HG03571 (cell line): ENCODE results near the gene ACOT11.
A peak's percentile ranks its signal among the peaks of the same experiment; 100 is the strongest.
"Not testable (repeated sequence)": the region's sequence is repeated elsewhere in the genome, so short reads cannot be mapped to it uniquely, and the experiment has no call there.

Source experiments
- ATAC-seq: cut with Tn5 transposase; IDR thresholded peaks from one replicate; pipeline ENCODE4 v1.9.1; 2021; ENCODE audit not compliant: unreplicated experiment

Gene ACOT11

DNA sequence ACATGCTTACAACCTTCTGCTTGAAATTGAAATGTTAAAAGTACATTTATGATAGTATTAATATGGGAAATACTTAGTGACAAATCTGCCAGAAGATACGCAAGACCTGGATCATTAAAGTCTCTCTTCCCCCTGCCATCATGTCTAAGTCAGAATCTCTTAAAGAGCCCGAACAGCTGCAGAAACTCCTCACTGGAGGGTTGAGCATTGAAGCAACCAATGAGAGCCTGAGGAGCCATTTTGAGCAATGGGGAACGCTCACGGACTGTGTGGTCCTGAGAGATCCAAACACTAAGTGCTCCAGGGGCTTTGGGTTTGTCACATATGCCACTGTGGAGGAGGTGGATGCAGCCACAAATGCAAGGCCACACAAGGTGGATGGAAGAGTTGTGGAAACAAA, 11.4 kb upstream of the ACOT11 start:
- not testable (repeated sequence) for ATAC-seq

DNA sequence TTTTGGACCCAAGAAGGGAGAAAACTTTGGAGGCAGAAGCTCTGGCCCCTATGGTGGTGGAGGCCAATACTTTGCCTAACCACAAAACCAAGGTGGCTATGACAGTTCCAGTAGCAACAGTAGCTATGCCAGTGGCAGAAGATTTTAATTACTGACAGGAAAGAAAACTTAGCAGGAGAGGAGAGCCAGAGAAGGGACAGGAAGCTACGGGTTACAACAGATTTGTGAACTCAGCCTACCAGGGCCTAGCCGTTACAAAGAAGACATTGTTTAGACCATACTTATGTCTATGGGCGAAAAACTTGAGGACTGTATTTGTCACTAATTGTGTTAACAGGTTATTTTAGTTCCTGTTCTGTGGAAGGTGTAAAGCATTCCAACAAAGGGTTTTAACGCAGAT, 10.4 kb upstream of the ACOT11 start:
- no peak for ATAC-seq

- no peak for ATAC-seq
Observed at GRCh38 chr1:54538538-54538937, 9.5 kb upstream of the ACOT11 start.

DNA sequence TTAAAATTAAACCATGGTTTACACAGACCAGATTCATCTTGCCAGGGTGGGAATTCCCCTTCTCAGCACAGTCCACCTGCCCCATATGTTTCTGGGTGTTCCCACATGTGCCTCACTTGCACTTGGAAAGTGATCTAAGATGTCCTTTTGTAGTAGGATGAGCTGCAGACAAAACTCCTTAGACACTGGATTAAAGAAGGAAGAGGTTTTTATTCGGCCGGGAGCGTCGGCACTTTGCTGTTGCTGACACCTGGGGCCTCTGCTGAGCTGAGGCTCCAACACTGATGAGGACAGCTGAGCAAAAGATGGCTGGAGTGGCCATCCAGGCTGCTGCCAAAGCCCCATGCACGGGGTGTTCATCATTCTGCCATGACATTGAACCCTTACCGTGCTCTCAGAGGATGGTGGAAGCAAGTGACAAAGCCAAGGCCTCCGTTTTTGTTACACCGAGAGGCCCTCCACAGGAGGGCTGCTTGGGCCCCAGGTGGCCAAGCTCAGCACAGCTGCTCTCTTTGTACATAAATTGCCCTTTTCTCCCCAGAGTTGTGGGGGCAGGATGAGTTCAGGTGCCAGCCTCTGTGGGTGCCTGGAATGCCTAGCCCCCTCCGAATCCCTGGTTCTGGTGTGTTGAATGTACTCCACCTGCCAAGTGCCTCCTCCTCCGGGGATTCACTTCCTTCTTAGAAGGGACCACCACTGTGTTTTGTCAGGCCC, 7.3 kb upstream of the ACOT11 start:
- ATAC-seq = no peak

DNA sequence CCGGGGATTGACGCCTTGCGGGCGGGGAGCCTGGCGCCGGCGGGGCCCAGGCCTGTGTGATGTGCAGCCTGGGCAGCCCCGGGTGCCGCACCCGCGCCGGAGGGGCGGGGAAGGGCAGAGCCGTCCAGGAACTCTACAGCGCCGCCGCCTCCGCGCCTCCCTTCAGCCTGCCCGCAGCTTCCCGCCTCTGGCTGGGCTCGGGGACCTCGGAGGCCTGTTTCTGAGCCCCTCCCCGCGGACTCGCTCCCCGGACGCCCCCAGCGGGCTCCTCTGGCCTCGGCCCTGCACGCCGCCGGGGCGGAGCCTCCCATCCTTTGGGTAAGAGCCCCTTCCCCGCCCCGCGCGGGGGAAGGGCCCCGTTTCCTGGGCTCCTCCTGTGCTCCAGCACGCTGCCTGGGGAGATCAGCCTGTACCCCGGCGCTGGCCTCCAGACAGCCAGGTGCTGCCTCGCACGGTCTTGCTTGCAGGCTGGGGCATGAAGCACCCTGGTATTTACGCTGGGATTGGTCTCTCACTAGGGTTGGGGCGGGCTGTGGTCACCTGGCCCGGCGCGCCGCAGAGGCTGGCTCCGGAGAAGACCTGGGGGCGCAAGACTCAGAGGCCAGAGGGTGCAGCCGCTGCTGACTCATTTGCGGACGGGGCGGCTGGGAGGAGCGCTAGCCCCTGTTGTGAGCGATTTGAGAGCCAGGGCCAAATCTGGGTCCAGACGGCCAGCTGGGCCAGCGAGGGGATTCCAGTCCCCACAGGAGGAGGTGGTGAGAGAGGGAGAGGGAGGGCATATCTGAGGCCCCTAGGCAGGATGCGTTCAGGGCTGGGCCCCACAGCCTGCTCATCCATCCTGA, 5.7 kb upstream of the ACOT11 start:
- ATAC-seq = peak; percentile 63

- no peak for ATAC-seq
Observed at GRCh38 chr1:54542962-54543539, 5.0 kb upstream of the ACOT11 start.

- no peak for ATAC-seq
Observed at GRCh38 chr1:54543729-54544496, 4.1 kb upstream of the ACOT11 start.

- no peak for ATAC-seq
Observed at GRCh38 chr1:54545916-54546635, 2.0 kb upstream of the ACOT11 start.

- no peak for ATAC-seq
Observed at GRCh38 chr1:54546651-54547401, 1.2 kb upstream of the ACOT11 start.

GRCh38 chr1:54548389-54549044, 489 bp downstream of the ACOT11 start:
- ATAC-seq = no peak

DNA sequence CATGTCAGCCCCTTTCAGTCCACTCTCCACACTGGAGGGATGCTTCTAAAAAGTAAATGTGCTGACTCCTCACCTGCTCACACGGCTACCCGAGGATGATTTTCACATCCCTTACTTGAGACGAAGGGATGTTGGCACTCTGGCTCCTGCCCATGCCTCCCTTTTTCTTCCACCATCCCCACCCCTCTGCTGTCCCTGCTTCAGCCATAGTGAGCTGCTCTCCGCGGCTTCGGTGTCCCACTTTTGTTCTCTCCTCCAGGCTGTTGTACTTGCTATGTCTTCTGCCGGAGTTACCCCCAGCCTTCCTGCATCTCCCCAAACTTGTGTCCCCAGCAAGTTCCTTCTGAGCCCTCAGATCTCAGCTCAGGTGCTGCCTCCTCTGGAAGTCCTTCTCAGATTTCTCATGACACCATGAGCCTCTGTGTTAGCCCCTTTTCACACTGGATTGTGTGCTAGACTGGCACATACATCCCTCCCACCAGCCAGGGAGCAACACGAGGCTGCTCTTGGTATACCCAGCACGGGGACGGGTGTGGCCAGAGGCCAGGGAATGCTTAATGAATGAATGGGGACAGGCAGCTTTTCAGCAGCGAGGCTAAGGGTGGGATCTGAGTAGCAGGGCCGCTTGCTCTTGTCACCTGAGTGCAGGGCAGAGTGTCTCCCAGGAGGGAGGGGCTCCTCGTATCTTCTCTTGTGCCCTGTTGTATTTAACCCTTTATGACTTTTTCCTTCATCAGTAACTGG, 1.3 kb downstream of the ACOT11 start:
- ATAC-seq = no peak

DNA sequence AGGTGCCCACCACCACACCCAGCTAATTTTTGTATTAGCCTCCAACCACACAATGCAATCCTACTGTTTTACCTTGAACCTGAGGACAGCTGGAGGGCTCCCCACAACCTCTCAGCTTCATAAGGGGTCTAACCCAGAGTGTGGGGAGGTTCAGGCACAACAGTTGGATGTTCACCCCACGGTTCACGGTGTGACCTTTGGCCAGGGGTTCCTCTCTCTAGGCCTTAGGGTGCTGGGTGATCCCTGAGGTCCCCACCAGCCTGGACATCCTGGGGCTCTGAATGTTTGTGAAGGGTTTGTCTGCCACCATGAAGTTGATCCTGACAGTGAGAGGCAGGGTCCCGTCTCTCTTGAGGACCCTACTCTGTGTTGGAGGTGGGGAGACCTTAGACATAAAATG, 3.9 kb downstream of the ACOT11 start:
- no peak for ATAC-seq

- ATAC-seq = no peak
Observed at GRCh38 chr1:54553602-54554313, 5.7 kb downstream of the ACOT11 start.

- no peak for ATAC-seq
Observed at GRCh38 chr1:54556110-54556509, 8.1 kb downstream of the ACOT11 start.

DNA sequence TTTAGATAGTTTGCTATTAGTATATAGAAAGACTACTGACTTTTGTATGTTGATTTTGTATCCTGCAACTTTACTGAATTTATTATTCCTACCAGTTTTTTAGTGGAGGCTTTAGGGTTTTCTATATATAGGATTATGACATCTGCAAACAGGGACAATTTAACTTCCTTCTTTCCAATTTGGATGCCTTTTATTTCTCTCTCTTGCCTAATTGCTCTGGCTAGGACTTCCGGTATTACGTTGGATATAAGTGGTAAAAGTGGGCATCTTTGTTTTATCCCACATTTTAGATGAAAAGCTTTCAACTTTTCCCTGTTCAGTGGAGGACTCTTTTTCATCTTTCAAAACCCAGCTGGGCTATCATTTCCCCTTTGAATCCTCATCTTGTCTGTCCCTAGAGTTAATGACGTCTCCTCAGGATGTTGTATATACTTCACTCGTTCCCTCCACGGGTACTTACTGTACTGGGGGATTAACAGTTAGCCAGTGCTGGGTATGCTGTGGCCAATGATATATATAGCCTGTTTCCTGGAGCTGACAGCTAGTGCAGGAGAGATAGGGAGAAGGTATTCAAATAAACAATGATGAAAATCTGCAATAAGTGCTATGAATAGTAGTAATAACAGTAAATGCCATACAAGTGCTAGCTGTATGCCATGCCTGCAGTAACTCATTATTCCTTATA, 9.8 kb downstream of the ACOT11 start:
- ATAC-seq = no peak

GRCh38 chr1:54558434-54559030, 10.5 kb downstream of the ACOT11 start:
- ATAC-seq = no peak

DNA sequence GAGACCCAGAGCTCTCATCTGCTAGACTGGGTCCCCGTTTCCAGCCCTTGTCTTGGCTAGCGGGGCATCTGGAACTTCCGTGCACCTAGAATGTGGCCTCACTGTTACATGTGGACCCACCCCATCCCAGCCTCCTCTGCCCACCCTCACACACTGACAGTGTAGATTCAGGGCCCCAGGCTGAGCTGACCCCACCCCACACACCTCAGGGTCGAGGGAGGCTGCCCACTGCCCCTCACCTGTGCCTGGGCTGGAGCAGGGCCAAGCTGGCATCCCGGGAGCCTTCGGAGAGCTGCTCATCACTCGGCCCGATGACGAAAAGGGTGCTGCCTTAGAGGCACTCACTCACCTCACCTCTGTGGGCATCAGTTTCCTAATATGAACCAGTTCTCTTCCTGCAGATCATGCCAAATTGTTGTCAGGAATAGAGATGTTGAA, 11.1 kb downstream of the ACOT11 start:
- no peak for ATAC-seq
